ENCODE results near the gene NQO2. TPM values are rescaled to one million over a fixed set of nuclear protein-coding genes. Genes with fewer than 3 reads are reported as not detected.
"Not testable (repeated sequence)": the region's sequence is repeated elsewhere in the genome, so short reads cannot be mapped to it uniquely, and the experiment has no call there.

NQO2 gene
- total and polyA plus RNA-seq, 5 experiments from 2014 or later = 21.0 to 48.1 (median 37.9) TPM

DNA sequence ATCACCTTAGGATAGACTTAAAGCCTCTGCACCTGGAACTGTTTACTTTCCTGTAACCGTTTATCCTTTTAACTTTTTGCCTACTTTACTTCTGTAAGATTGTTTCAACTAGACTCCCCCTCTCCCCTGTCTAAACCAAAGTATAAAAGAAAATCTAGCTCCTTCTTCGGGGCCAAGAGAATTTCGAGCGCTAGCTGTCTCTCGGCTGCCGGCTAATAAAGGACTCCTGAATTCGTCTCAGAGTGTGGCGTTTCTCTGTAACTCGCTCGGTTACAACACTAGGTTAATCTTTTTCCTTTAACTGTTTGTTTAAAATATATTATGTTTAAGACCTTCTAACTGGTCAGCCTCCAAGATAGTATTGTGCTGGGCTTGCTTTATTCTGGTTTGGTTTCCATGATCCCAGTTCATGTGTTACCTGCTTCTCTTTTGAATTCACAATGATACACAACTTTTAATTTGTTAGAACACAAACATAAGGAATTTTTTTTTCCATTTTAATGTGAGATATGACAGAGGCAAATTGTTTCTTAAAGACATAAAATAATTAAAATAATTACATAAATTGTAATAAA, 8.7 kb upstream of the NQO2 start:
- no peaks in the 10 kb centered on the region for H3K27me3 Mint-ChIP-seq
- ATAC-seq = no peak
- peak in 2 of 10 donors; percentile 23 to 32 for DNase-seq
- H3K36me3 Mint-ChIP-seq = peaks cover 0 to 1% (median 0%) of the 10 kb centered on the region in 3 donors
- POLR2A ChIA-PET = interaction anchor here (0.7 to 9.7 kb wide), 25 partner anchors 9 to 268 kb away, joined by 3 to 497 read pairs (median 26); partner anchors contain the start of genes NQO2, RIPK1, SERPINB1 and SERPINB6
- no peaks in the 10 kb centered on the region for H3K9me3 Mint-ChIP-seq
- H3K4me1 Mint-ChIP-seq = peaks cover 14 to 31% (median 28%) of the 10 kb centered on the region in 4 donors
- H3K4me3 Mint-ChIP-seq = peak overlapping the region; percentile 82 to 99 (median 94)
- H3K27ac Mint-ChIP-seq = peak overlapping the region; percentile 98 to 100 (median 100)

DNA sequence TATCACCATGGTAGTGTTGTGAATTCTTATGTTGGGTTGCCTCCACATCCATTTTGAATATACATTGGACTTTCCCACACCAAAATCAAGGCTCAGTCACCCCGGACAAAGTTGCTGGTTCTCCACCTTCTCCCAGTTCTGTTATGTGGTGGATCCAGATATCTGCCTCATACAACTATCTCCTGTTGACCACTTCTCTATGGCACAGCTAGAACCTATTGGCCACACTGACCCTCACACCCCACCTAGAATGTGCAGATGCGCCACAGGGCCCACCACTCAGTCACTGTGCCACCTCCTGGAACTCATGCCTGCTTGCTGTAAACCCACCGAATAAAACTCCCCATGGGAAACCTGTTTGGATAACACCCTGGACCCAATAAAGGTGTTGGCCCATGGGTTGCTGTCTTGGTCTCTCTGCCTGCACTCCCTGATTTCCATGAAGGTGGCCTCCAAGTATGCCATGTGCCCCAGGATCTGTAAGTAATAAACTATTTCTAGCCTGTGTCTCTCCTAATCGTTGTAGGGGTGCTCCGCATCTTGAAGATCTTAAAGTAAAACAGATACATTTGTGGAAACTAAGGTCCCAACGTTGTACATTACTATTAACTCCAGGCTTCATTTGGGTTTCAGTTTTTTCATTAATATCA, 7.2 kb upstream of the NQO2 start:
- DNase-seq (no peak), ATAC-seq (no peak)
- POLR2A ChIA-PET = interaction anchor here (0.7 to 9.7 kb wide), 3 partner anchors 40 to 61 kb away, joined by 3 to 497 read pairs (median 23); no protein-coding TSS in a partner anchor
- peak overlapping the region in 8 of 10 donors; percentile 21 to 83 (median 54) for H3K27ac Mint-ChIP-seq
- no peaks in the 10 kb centered on the region for H3K9me3 Mint-ChIP-seq
- H3K36me3 Mint-ChIP-seq = peaks cover 0 to 1% (median 0%) of the 10 kb centered on the region in 3 donors
- peak overlapping the region in 2 of 10 donors; percentile 13 to 45 for H3K4me3 Mint-ChIP-seq
- H3K4me1 Mint-ChIP-seq = peaks cover 11 to 27% (median 21%) of the 10 kb centered on the region in 4 donors
- H3K27me3 Mint-ChIP-seq = no peaks in the 10 kb centered on the region

- Mint-ChIP-seq H3K9me3 (no peaks in the 10 kb centered on the region), H3K4me1 (peaks cover 5 to 21% (median 18%) of the 10 kb centered on the region in 4 donors), H3K36me3 (peaks cover 0 to 1% (median 0%) of the 10 kb centered on the region in 3 donors), H3K4me3 (no peak overlapping the region), H3K27me3 (no peaks in the 10 kb centered on the region), H3K27ac (peak overlapping the region in 3 of 10 donors; percentile 1 to 52 (median 39))
- DNase-seq (no peak), ATAC-seq (no peak)
- POLR2A ChIA-PET = interaction anchor here (0.6 to 0.7 kb wide), 2 partner anchors 93 to 102 kb away, joined by 3 read pairs; no protein-coding TSS in a partner anchor
Measured at GRCh38 chr6:2993755-2994317, 5.9 kb upstream of the NQO2 start.

DNA sequence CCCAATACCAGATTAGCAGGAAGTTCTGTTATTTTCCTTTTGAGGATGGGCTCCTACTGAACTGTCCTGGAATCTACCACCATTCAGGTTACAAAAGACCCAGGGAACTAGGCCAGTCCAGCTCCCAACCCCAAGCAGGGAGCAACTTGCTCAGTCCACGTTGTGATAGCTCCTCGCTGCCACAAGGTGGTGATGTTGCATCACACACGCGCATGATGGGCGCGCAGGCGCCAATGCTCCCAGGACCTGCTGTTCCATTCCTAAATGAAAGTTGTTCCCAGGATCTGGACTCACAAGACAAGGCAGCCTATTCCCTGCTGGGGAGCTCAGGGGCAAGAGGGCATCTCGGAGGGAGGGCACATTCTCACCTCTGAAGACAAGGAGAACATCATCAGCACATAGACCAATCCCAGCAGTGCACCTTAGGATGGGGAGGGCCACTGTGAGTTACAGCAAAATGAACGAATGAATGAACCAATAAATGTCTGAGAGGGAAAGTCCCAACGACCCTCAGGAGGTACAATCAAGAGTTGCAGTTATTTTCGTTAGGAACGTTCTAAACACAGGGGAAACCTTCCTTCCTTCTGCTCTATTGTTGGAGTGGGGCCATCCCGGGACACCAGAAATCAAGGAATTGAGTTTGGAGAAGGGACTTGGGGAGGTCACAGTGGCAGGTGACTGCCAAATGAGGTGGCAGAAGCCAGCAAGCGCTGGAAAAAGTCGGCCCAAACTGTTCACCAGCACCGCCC, 1.3 kb upstream of the NQO2 start:
- POLR2A ChIA-PET = interaction anchor here (0.8 to 5.6 kb wide), 11 partner anchors 9 to 261 kb away, joined by 3 to 53 read pairs (median 12); partner anchors contain the start of genes PSMG4, RIPK1 and WRNIP1

DNA sequence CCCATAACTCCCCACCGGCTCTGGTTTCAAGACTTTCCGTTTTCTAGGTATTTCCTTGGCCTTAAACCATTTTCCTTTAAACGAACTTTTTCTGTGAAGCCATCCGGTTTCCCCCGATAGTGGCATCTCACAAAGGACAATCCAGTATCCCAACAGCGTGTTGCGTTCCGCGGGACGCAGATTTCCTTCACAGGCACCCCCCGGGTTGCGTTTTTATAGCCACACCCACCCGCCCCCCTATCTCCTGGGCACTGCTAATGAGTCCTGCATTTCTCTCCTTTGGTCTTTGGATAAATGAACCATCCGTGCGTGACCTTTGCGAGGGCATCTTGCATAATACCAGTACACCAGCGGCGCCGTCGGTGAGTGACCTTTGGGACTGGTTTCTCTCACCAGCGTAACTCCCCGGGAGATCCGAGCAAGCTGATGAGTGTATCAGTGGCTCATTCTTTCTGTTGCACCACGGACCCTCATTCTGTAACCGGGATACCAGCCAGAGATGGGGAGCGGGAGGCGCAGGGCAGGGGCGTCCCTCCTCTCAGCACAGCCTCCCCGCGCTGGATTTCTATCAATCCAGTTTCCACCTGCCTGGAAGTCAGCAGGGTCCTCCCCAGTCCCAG, 586 bp upstream of the NQO2 start:
- no peaks in the 10 kb centered on the region for H3K27me3 Mint-ChIP-seq
- H3K36me3 Mint-ChIP-seq = peaks cover 0 to 4% (median 1%) of the 10 kb centered on the region in 3 donors
- no peaks in the 10 kb centered on the region for H3K9me3 Mint-ChIP-seq
- POLR2A ChIA-PET = interaction anchor here (0.6 to 5.6 kb wide), 18 partner anchors 9 to 260 kb away, joined by 3 to 53 read pairs (median 4); partner anchors contain the start of genes PSMG4, RIPK1 and WRNIP1
- DNase-seq (no peak), ATAC-seq (peak; percentile 19 to 53)
- H3K4me3 Mint-ChIP-seq = peak overlapping the region; percentile 82 to 97 (median 89)
- peak overlapping the region; percentile 55 to 97 (median 92) for H3K27ac Mint-ChIP-seq
- peaks cover 11 to 29% (median 25%) of the 10 kb centered on the region in 4 donors for H3K4me1 Mint-ChIP-seq

More for the DNA sequence above, 1.3 kb upstream of the NQO2 start:
- H3K4me3 Mint-ChIP-seq = peak overlapping the region; percentile 82 to 97 (median 89)
- H3K9me3 Mint-ChIP-seq, H3K27me3 Mint-ChIP-seq, H3K36me3 Mint-ChIP-seq: not testable (repeated sequence)
- peak in 9 of 10 donors; percentile 20 to 86 (median 73) for DNase-seq
- peak; percentile 56 to 77 for ATAC-seq
- peak overlapping the region; percentile 48 to 97 (median 92) for H3K27ac Mint-ChIP-seq
- H3K4me1 Mint-ChIP-seq = peaks cover 11 to 29% (median 25%) of the 10 kb centered on the region in 4 donors

DNA sequence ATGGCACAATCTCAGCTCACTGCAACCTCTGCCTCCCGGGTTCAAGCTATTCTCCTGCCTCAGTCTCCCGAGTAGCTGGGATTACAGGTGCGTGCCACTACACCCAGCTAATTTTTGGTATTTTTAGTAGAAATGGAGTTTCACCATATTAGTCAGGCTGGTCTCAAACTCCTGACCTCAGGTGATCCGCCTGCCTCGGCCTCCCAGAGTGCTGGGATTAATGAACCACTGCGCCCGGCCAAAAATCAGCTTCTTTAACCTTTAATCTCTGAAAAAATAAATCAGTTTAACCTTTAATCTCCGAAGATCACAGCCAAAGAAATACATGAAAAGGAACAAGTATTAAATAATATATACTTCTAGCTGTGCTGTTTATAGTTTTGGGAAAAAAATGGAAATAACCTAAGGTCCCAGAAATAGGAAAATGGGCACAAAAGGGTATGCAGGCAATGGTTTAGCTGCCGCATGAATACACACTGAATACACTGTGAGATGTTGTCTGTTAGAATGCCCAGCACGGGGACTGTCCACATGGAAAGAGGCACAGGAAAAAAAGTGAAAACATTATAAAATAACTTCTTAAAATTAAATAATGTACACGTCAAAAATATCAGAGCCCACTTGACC, 1.6 kb downstream of the NQO2 start:
- DNase-seq (no peak), ATAC-seq (no peak)
- Mint-ChIP-seq H3K4me1 (peaks cover 13 to 29% (median 25%) of the 10 kb centered on the region in 4 donors), H3K4me3 (peak overlapping the region; percentile 52 to 94 (median 88)), H3K36me3 (peaks cover 0 to 18% (median 4%) of the 10 kb centered on the region in 3 donors), H3K27me3 (no peaks in the 10 kb centered on the region), H3K9me3 (no peaks in the 10 kb centered on the region), H3K27ac (peak overlapping the region in 3 of 10 donors; percentile 37 to 67 (median 65))
- POLR2A ChIA-PET = interaction anchor here (0.7 to 5.6 kb wide), 5 partner anchors 11 to 242 kb away, joined by 3 to 53 read pairs (median 34); no protein-coding TSS in a partner anchor

GRCh38 chr6:3001773-3002293, 2.1 kb downstream of the NQO2 start:
- Mint-ChIP-seq H3K27me3 (no peaks in the 10 kb centered on the region), H3K36me3 (peaks cover 3 to 24% (median 8%) of the 10 kb centered on the region in 3 donors), H3K4me1 (peaks cover 15 to 32% (median 25%) of the 10 kb centered on the region in 4 donors), H3K4me3 (peak overlapping the region in 5 of 10 donors; percentile 24 to 72 (median 52)), H3K27ac (peak overlapping the region in 4 of 10 donors; percentile 1 to 65 (median 22)), H3K9me3 (no peaks in the 10 kb centered on the region)
- POLR2A ChIA-PET = interaction anchor here (1.2 to 5.6 kb wide), 3 partner anchors 23 to 52 kb away, joined by 3 to 53 read pairs (median 34); no protein-coding TSS in a partner anchor
- no peak for ATAC-seq
- DNase-seq = peak in 2 of 10 donors; percentile 31 to 34

- H3K27me3 Mint-ChIP-seq, ATAC-seq, H3K9me3 Mint-ChIP-seq, DNase-seq: not testable (repeated sequence)
- Mint-ChIP-seq H3K4me3 (peak overlapping the region in 1 of 10 donors; percentile 26), H3K36me3 (peaks cover 5 to 36% (median 18%) of the 10 kb centered on the region in 3 donors), H3K27ac (peak overlapping the region in 3 of 10 donors; percentile 40 to 76 (median 72)), H3K4me1 (peaks cover 16 to 29% (median 23%) of the 10 kb centered on the region in 4 donors)
- POLR2A ChIA-PET = interaction anchor here (5.6 kb wide), 1 partner anchor 21 kb away, joined by 53 read pairs; no protein-coding TSS in a partner anchor
Measured at GRCh38 chr6:3003226-3003625, 3.5 kb downstream of the NQO2 start.

- POLR2A ChIA-PET = no interaction called here
Measured at GRCh38 chr6:3005077-3005476, 5.4 kb downstream of the NQO2 start.

DNA sequence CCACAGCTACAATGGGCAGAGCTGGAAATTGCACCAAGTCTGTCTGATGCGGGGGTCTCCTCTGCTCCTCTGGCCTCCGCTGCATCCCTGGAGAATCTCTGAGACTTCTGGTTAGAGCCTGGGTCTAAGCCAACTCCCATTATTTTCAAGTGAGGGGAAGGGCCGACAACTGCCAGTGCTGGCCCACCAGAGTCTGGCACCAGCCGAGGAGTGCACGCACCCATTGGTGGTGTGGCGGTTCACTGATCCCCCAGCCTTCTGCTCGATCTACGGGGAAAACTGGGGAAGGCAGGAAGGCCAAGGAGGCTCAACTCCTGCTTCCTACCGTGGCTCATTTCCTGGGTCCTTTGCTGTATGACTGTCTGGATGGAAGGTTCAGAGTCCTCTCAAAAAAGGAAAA, 6.2 kb downstream of the NQO2 start:
- peaks cover 0 to 12% (median 7%) of the 10 kb centered on the region in 9 donors for H3K9me3 Mint-ChIP-seq
- no peak for DNase-seq
- H3K4me3 Mint-ChIP-seq = no peak overlapping the region
- H3K27ac Mint-ChIP-seq = no peak overlapping the region
- POLR2A ChIA-PET = no interaction called here
- H3K27me3 Mint-ChIP-seq = no peaks in the 10 kb centered on the region
- no peak for ATAC-seq
- H3K4me1 Mint-ChIP-seq = peaks cover 11 to 15% (median 15%) of the 10 kb centered on the region in 4 donors
- peaks cover 14 to 62% (median 39%) of the 10 kb centered on the region in 3 donors for H3K36me3 Mint-ChIP-seq

More at GRCh38 chr6:3005077-3005476, 5.4 kb downstream of the NQO2 start:
- ATAC-seq (no peak), DNase-seq (no peak)
- Mint-ChIP-seq H3K4me1 (peaks cover 11 to 18% (median 16%) of the 10 kb centered on the region in 4 donors), H3K9me3 (peaks cover 0 to 7% (median 2%) of the 10 kb centered on the region in 9 donors), H3K27ac (peak overlapping the region in 1 of 10 donors; percentile 40), H3K36me3 (peaks cover 6 to 54% (median 31%) of the 10 kb centered on the region in 3 donors), H3K27me3 (no peaks in the 10 kb centered on the region), H3K4me3 (no peak overlapping the region)

DNA sequence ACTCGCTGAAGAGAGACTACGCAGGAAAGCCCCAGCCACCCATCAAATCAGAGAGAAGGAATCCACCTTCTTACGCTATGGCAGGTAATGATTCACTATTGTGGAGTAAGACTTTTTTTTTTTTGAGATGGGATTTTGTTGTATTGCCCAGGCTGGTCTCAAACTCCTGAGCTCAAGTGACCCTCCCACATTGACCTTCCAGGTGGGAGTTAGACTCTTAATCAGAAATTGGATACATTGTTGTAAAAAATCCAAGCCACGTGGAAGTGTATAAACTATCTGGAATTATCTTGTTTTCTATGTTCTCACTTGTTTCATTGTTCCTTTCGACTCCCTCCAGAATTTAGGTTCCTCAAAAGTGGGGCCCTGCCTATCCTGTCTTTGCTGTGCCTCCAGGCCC, 6.8 kb downstream of the NQO2 start:
- no peaks in the 10 kb centered on the region for H3K27me3 Mint-ChIP-seq
- peaks cover 0 to 18% (median 13%) of the 10 kb centered on the region in 9 donors for H3K9me3 Mint-ChIP-seq
- H3K4me1 Mint-ChIP-seq = peaks cover 11 to 14% (median 13%) of the 10 kb centered on the region in 4 donors
- H3K4me3 Mint-ChIP-seq = no peak overlapping the region
- POLR2A ChIA-PET = no interaction called here
- DNase-seq (no peak), ATAC-seq (no peak)
- no peak overlapping the region for H3K27ac Mint-ChIP-seq
- H3K36me3 Mint-ChIP-seq = peaks cover 20 to 68% (median 45%) of the 10 kb centered on the region in 3 donors
